ENCODE results near the gene FLII. TPM values are rescaled to one million over a fixed set of nuclear protein-coding genes. Genes with fewer than 3 reads are reported as not detected.

Gene FLII
- total RNA-seq, 1 donor from 2014 or later, result 425 TPM

GRCh38 chr17:18206962-18207361 is 51.6 kb downstream of the FLII start:
- DNase-seq (ENCODE audit: low read depth), result no peak
- no peak overlapping the region for H3K4me3 ChIP-seq (ENCODE audit: low read depth, low read length)
- TF ChIP-seq, protein P1, sequence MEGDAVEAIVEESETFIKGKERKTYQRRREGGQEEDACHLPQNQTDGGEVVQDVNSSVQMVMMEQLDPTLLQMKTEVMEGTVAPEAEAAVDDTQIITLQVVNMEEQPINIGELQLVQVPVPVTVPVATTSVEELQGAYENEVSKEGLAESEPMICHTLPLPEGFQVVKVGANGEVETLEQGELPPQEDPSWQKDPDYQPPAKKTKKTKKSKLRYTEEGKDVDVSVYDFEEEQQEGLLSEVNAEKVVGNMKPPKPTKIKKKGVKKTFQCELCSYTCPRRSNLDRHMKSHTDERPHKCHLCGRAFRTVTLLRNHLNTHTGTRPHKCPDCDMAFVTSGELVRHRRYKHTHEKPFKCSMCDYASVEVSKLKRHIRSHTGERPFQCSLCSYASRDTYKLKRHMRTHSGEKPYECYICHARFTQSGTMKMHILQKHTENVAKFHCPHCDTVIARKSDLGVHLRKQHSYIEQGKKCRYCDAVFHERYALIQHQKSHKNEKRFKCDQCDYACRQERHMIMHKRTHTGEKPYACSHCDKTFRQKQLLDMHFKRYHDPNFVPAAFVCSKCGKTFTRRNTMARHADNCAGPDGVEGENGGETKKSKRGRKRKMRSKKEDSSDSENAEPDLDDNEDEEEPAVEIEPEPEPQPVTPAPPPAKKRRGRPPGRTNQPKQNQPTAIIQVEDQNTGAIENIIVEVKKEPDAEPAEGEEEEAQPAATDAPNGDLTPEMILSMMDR (conservative IDR thresholded peaks at IDR 0.05; ENCODE audit: low read depth, low read length), result no peak

GRCh38 chr17:18205861-18206260 is 52.7 kb downstream of the FLII start:
- TF ChIP-seq, protein P1 (conservative IDR thresholded peaks at IDR 0.05; ENCODE audit: low read depth, low read length), result no peak
- no peak overlapping the region for H3K4me3 ChIP-seq (ENCODE audit: low read depth, low read length)
- DNase-seq (ENCODE audit: low read depth), result no peak

GRCh38 chr17:18203308-18203707 is 55.2 kb downstream of the FLII start:
- H3K4me3 ChIP-seq (ENCODE audit: low read depth, low read length), result no peak overlapping the region
- TF ChIP-seq, protein P1 (conservative IDR thresholded peaks at IDR 0.05; ENCODE audit: low read depth, low read length), result no peak
- no peak for DNase-seq (ENCODE audit: low read depth)

DNA sequence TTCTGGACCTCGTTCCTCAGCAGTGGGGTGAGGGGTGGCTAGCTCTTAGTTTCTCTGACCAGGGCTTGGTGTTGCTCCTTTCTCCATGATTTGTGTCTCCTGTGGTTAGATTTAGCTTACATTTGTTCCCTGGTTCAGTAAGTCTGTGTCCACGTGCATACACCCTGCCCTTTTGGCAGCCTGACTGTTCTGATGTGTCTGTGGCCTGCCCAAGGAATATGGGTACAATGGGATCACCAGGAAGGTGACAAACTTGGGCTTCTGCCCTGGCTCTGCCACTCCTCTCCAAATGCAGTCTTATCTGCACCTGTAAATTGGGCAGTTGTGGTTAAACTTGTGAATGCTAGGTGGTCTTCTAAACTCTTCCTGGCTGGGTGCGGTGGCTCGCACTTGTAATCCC is 57.4 kb downstream of the FLII start:
- no peak overlapping the region for H3K4me3 ChIP-seq (ENCODE audit: low read depth, low read length)
- DNase-seq (ENCODE audit: low read depth), result no peak
- TF ChIP-seq, protein P1 (conservative IDR thresholded peaks at IDR 0.05; ENCODE audit: low read depth, low read length), result no peak

GRCh38 chr17:18198530-18198929 is 60.0 kb downstream of the FLII start:
- no peak overlapping the region for H3K4me3 ChIP-seq (ENCODE audit: low read depth, low read length)
- TF ChIP-seq, protein P1 (conservative IDR thresholded peaks at IDR 0.05; ENCODE audit: low read depth, low read length), result no peak
- no peak for DNase-seq (ENCODE audit: low read depth)

GRCh38 chr17:18197535-18198194 is 60.9 kb downstream of the FLII start:
- no peak for DNase-seq (ENCODE audit: low read depth)
- TF ChIP-seq, protein P1 (conservative IDR thresholded peaks at IDR 0.05; ENCODE audit: low read depth, low read length), result no peak
- no peak overlapping the region for H3K4me3 ChIP-seq (ENCODE audit: low read depth, low read length)

DNA sequence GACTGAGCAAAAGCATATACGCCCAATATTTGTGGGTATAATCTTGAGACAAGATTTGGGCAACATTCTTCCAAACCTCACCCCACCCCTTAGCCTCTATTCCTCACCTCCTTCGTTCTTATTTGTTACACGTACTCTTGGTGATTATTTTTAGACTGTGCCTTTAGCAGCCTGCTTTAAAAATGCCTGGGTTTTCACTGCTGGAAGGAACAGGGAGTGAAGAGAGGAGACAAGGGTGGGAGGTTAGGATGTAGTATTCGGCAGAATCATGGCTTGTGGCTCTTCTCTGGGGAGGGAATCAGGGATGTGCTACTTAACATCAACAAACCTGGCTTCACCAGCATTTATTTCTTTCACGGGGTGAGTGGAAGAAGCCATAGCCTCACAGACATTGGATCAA is 63.3 kb downstream of the FLII start:
- TF ChIP-seq, protein P1 (conservative IDR thresholded peaks at IDR 0.05; ENCODE audit: low read depth, low read length), result no peak
- no peak for DNase-seq (ENCODE audit: low read depth)

More for the DNA sequence above, 63.3 kb downstream of the FLII start:
- no peak overlapping the region for H3K4me3 ChIP-seq (ENCODE audit: low read depth, low read length)

All from epithelial cell of proximal tubule (primary cell).